Activated naive CD8-positive, alpha-beta T cell treated with anti-CD3 and anti-CD28 coated beads for 36 hours (primary cell): ENCODE results near the gene LNX2. TPM values are rescaled to one million over a fixed set of nuclear protein-coding genes. Genes with fewer than 3 reads are reported as not detected.

Experiments
- DNase-seq: peaks from one replicate; pipeline ENCODE4 v3.0.0; 2021
- H3K27ac Mint-ChIP-seq: one replicate; pipeline ENCODE4 v1.8.0; 2022; ENCODE audit warnings: mild to moderate bottlenecking, moderate library complexity, mixed read lengths
- H3K27me3 Mint-ChIP-seq: one replicate; pipeline ENCODE4 v1.8.0; 2022; ENCODE audit warnings: mild to moderate bottlenecking, mixed read lengths
- H3K36me3 Mint-ChIP-seq: one replicate; pipeline ENCODE4 v1.8.0; 2021; ENCODE audit warnings: mild to moderate bottlenecking, mixed read lengths
- H3K4me1 Mint-ChIP-seq: one replicate; pipeline ENCODE4 v1.8.0; 2021; ENCODE audit warnings: mixed read lengths
- H3K4me3 Mint-ChIP-seq: one replicate; pipeline ENCODE4 v1.8.0; 2022; ENCODE audit warnings: mild to moderate bottlenecking, moderate library complexity, mixed read lengths
- H3K9me3 Mint-ChIP-seq: one replicate; pipeline ENCODE4 v1.8.0; 2022; ENCODE audit warnings: mixed read lengths
- total RNA-seq, 2 experiments: library from RNA; stranded (reverse); gene quantifications; one replicate each; pipeline ENCODE4 v1.2.3, GENCODE V29; 2021

Gene LNX2
- total RNA-seq, 2 experiments from 2014 or later: 3.8 to 4.0 TPM

- Mint-ChIP-seq H3K36me3 (peaks cover 40% of the 10 kb centered on the region), H3K4me3 (no peak overlapping the region), H3K9me3 (peaks cover 2% of the 10 kb centered on the region), H3K27me3 (no peaks in the 10 kb centered on the region), H3K4me1 (peaks cover 25% of the 10 kb centered on the region), H3K27ac (no peak overlapping the region)
- no peak for DNase-seq
Observed at GRCh38 chr13:27644302-27644701, 24.0 kb upstream of the LNX2 start.

- Mint-ChIP-seq H3K4me1 (peaks cover 25% of the 10 kb centered on the region), H3K4me3 (no peak overlapping the region), H3K36me3 (peaks cover 34% of the 10 kb centered on the region), H3K9me3 (peaks cover 2% of the 10 kb centered on the region), H3K27ac (no peak overlapping the region), H3K27me3 (no peaks in the 10 kb centered on the region)
- DNase-seq: no peak
Observed at GRCh38 chr13:27643334-27644132, 23.2 kb upstream of the LNX2 start.

GRCh38 chr13:27641711-27642502 is 21.6 kb upstream of the LNX2 start:
- Mint-ChIP-seq H3K9me3 (peaks cover 2% of the 10 kb centered on the region), H3K36me3 (peaks cover 26% of the 10 kb centered on the region), H3K27ac (no peak overlapping the region), H3K4me1 (peaks cover 36% of the 10 kb centered on the region), H3K27me3 (no peaks in the 10 kb centered on the region), H3K4me3 (no peak overlapping the region)
- DNase-seq: no peak

- H3K4me3 Mint-ChIP-seq: no peak overlapping the region
- H3K27ac Mint-ChIP-seq: no peak overlapping the region
- H3K36me3 Mint-ChIP-seq: peaks cover 6% of the 10 kb centered on the region
- H3K4me1 Mint-ChIP-seq: peaks cover 49% of the 10 kb centered on the region
- no peaks in the 10 kb centered on the region for H3K9me3 Mint-ChIP-seq
- no peaks in the 10 kb centered on the region for H3K27me3 Mint-ChIP-seq
- no peak for DNase-seq
Observed at GRCh38 chr13:27639186-27639585, 18.9 kb upstream of the LNX2 start.

- Mint-ChIP-seq H3K4me3 (no peak overlapping the region), H3K27ac (no peak overlapping the region), H3K36me3 (peaks cover 10% of the 10 kb centered on the region), H3K9me3 (no peaks in the 10 kb centered on the region), H3K27me3 (no peaks in the 10 kb centered on the region), H3K4me1 (peaks cover 48% of the 10 kb centered on the region)
- DNase-seq: no peak
Observed at GRCh38 chr13:27638521-27638920, 18.2 kb upstream of the LNX2 start.

GRCh38 chr13:27638001-27638400 is 17.7 kb upstream of the LNX2 start:
- H3K36me3 Mint-ChIP-seq: peaks cover 10% of the 10 kb centered on the region
- peaks cover 43% of the 10 kb centered on the region for H3K4me1 Mint-ChIP-seq
- no peak overlapping the region for H3K4me3 Mint-ChIP-seq
- no peaks in the 10 kb centered on the region for H3K9me3 Mint-ChIP-seq
- DNase-seq: no peak
- H3K27ac Mint-ChIP-seq: no peak overlapping the region
- no peaks in the 10 kb centered on the region for H3K27me3 Mint-ChIP-seq

GRCh38 chr13:27637289-27637626 is 16.9 kb upstream of the LNX2 start:
- H3K27me3 Mint-ChIP-seq: no peaks in the 10 kb centered on the region
- no peak overlapping the region for H3K27ac Mint-ChIP-seq
- H3K4me1 Mint-ChIP-seq: peaks cover 47% of the 10 kb centered on the region
- H3K36me3 Mint-ChIP-seq: peaks cover 16% of the 10 kb centered on the region
- no peak for DNase-seq
- no peaks in the 10 kb centered on the region for H3K9me3 Mint-ChIP-seq
- no peak overlapping the region for H3K4me3 Mint-ChIP-seq

- H3K9me3 Mint-ChIP-seq: no peaks in the 10 kb centered on the region
- peaks cover 20% of the 10 kb centered on the region for H3K36me3 Mint-ChIP-seq
- peak overlapping the region; percentile 57 for H3K27ac Mint-ChIP-seq
- no peak overlapping the region for H3K4me3 Mint-ChIP-seq
- no peak for DNase-seq
- no peaks in the 10 kb centered on the region for H3K27me3 Mint-ChIP-seq
- peaks cover 42% of the 10 kb centered on the region for H3K4me1 Mint-ChIP-seq
Observed at GRCh38 chr13:27636589-27637288, 16.4 kb upstream of the LNX2 start.

GRCh38 chr13:27635266-27635665 is 14.9 kb upstream of the LNX2 start:
- Mint-ChIP-seq H3K27me3 (no peaks in the 10 kb centered on the region), H3K4me3 (no peak overlapping the region)

GRCh38 chr13:27634791-27635190 is 14.5 kb upstream of the LNX2 start:
- Mint-ChIP-seq H3K4me3 (no peak overlapping the region), H3K27ac (no peak overlapping the region), H3K27me3 (no peaks in the 10 kb centered on the region), H3K9me3 (no peaks in the 10 kb centered on the region), H3K36me3 (peaks cover 37% of the 10 kb centered on the region), H3K4me1 (peaks cover 54% of the 10 kb centered on the region)
- DNase-seq: no peak

More at GRCh38 chr13:27635266-27635665, 14.9 kb upstream of the LNX2 start:
- peaks cover 35% of the 10 kb centered on the region for H3K36me3 Mint-ChIP-seq
- H3K27ac Mint-ChIP-seq: no peak overlapping the region
- no peaks in the 10 kb centered on the region for H3K9me3 Mint-ChIP-seq
- no peak for DNase-seq
- peaks cover 52% of the 10 kb centered on the region for H3K4me1 Mint-ChIP-seq

GRCh38 chr13:27634231-27634630 is 13.9 kb upstream of the LNX2 start:
- H3K4me3 Mint-ChIP-seq: no peak overlapping the region
- no peaks in the 10 kb centered on the region for H3K9me3 Mint-ChIP-seq
- H3K27ac Mint-ChIP-seq: no peak overlapping the region
- H3K27me3 Mint-ChIP-seq: no peaks in the 10 kb centered on the region
- peaks cover 33% of the 10 kb centered on the region for H3K36me3 Mint-ChIP-seq
- peaks cover 52% of the 10 kb centered on the region for H3K4me1 Mint-ChIP-seq
- no peak for DNase-seq

GRCh38 chr13:27632648-27633047 is 12.3 kb upstream of the LNX2 start:
- H3K4me3 Mint-ChIP-seq: no peak overlapping the region
- H3K36me3 Mint-ChIP-seq: peaks cover 46% of the 10 kb centered on the region
- no peaks in the 10 kb centered on the region for H3K27me3 Mint-ChIP-seq
- H3K9me3 Mint-ChIP-seq: no peaks in the 10 kb centered on the region
- peaks cover 53% of the 10 kb centered on the region for H3K4me1 Mint-ChIP-seq
- no peak for DNase-seq
- no peak overlapping the region for H3K27ac Mint-ChIP-seq

- Mint-ChIP-seq H3K4me3 (no peak overlapping the region), H3K27me3 (no peaks in the 10 kb centered on the region), H3K27ac (no peak overlapping the region), H3K9me3 (no peaks in the 10 kb centered on the region), H3K4me1 (peaks cover 55% of the 10 kb centered on the region), H3K36me3 (peaks cover 51% of the 10 kb centered on the region)
- no peak for DNase-seq
Observed at GRCh38 chr13:27632214-27632613, 11.9 kb upstream of the LNX2 start.

- H3K9me3 Mint-ChIP-seq: no peaks in the 10 kb centered on the region
- peaks cover 54% of the 10 kb centered on the region for H3K4me1 Mint-ChIP-seq
Observed at GRCh38 chr13:27631665-27632064, 11.3 kb upstream of the LNX2 start.

GRCh38 chr13:27631156-27631555 is 10.8 kb upstream of the LNX2 start:
- no peaks in the 10 kb centered on the region for H3K9me3 Mint-ChIP-seq
- peaks cover 54% of the 10 kb centered on the region for H3K4me1 Mint-ChIP-seq
- no peak overlapping the region for H3K4me3 Mint-ChIP-seq
- H3K27me3 Mint-ChIP-seq: no peaks in the 10 kb centered on the region
- no peak overlapping the region for H3K27ac Mint-ChIP-seq
- peaks cover 57% of the 10 kb centered on the region for H3K36me3 Mint-ChIP-seq
- DNase-seq: no peak

More at GRCh38 chr13:27631665-27632064, 11.3 kb upstream of the LNX2 start:
- peaks cover 55% of the 10 kb centered on the region for H3K36me3 Mint-ChIP-seq
- no peak overlapping the region for H3K27ac Mint-ChIP-seq
- no peaks in the 10 kb centered on the region for H3K27me3 Mint-ChIP-seq
- no peak overlapping the region for H3K4me3 Mint-ChIP-seq
- DNase-seq: no peak
